DMS153 (cell line): Measurements from ENCODE around the gene ZNF609.

ENCODE experiments used
- DNase-seq: peaks from one replicate; lab custom pipeline; 2025; lab: John Stamatoyannopoulos, UW

ZNF609 gene

DNA sequence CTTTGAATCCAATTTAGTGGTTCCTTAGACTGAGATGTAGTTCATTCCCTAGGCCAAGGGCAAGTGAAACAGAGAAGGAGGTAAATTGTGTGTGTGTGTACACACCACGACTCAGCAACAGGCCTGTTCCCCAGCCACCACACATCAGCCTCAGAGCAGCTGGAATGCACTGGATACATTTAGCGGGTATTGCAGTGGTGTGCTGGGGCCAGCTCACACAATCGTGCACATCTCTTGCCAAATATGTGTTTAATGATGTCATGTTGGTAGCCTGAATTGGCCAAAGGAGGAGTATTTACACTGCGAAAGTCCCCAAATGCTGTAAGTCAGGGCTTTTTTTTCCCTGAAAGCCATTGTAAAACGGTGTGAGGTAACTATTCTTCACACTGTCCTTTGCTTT, 232.8 kb downstream of the ZNF609 start:
- DNase-seq = no peak

- no peak for DNase-seq
These were observed 234.4 kb downstream of the ZNF609 start for GRCh38 chr15:64694816-64695215.

- DNase-seq = no peak
These were observed 235.2 kb downstream of the ZNF609 start for GRCh38 chr15:64695561-64695992.

- no peak for DNase-seq
These were observed 236.1 kb downstream of the ZNF609 start for GRCh38 chr15:64696481-64696880.

DNA sequence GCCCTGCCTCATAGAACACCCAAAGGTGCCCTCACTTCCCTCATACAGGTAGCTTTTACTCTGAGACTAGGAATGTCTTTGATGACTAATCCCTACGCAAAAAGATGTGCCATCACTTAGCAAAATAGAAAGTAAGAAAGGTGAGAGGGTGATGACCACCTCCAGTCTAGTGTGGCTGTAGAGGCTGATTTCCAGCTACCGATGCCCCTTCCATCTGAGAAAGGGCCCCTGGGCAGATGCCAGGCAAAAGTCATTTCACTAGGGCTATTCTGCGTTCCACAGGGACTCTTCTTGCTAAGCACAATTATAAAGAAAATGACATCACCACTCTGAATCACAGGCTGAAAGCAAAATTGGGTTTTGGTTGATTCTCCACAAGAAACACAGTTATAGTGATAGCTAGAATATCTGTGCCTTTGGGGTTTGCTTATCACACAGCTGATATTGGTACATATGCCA, 237.6 kb downstream of the ZNF609 start:
- DNase-seq = no peak

DNA sequence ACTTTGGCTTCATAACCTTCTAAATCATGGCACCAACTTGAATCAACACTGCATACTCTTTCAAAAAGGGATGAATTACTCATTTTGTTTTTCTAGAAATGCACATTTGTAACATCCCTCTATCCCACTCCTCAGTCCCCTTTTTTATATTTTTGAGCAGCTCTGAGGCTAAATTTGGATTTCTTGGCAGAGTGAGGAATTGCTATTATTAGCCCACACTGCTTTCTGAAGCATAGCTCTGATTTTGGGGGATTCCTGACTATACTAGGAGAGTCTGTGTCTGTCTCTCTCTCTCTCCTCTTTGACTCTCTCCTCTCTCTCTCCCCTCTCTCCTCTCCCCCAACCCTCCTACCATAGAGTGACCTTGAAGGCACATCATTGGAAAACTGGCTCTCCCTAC, 238.4 kb downstream of the ZNF609 start:
- no peak for DNase-seq

DNA sequence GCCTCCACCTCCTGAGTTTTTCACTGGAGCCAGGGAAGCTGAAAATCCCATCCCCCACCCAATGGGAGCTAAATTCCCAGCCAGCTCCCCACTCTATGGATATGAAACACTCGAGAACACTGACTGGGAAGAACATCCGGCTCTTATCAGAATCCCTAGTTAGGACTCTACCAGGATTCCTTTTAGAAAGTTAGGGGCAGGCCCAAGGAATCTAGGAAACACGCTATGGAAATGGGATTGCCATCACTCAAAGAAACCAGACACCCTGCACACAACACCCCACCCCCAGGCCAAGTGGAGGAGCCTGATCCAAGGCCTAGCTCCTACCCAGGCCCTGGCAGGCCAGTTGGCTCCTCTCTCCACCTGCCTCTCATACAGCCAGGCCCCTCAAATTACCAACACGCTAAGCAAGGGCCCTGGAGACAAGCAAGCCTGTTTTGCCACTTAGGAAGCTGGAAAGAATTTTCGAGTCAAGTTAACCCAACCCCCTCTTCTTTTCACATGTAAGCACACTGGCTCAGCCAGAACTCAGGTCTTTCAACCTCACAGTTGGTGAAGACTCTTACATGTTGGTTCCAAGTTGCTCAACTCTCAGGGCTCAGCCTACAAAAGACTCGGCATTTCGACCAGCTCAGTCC, 239.5 kb downstream of the ZNF609 start:
- no peak for DNase-seq

DNA sequence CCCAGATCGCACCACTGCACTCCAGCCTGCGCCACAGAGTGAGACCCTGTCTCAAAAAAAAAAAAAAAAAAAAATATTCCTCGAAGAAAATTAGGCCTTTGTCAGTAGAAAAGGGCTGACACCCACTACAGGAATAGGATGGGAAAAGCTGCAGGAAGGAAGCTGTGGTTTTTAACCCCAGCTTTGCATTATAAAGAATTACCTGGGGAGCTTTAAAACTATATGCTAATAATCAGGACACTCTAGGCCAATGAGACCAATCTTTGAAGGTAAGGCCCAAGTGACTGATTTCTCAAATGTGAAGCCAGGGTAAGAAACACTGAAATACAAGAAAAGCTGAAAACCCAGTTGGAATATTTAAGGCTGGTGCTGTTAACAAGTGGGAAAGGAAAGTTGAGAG, 240.7 kb downstream of the ZNF609 start:
- no peak for DNase-seq

DNA sequence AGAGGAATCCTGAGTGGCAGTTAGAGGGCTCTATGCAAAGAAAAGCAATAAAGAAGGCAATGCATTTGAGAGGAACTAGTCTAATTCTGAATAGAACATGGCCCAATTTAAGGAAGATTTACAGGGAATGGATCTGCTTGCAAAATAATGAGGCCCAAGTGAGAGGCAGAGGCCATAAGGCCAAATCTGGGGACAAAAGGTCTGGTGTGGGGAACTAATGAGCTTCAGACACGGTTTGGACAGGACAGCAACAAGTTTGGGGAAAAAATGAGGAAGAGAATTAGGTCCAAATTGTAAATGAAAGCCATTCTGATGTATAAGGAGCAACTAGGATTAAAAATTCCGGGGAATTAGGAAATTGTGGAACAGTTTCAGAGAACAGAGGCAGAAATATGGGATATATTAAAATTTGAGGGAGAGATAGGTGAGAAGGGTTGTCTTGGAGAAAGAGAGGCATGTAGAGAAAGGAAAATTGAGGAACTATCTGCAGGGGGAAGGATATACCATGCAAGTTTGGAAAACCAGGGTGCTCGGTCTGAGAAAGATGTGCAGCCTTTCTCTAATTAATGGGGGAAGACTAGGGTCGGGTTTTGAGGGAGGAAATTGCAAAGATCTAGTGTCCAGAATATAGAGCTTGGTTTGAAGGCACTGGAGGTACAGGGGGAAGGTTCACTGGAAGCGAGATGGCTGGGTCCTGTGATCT, 241.3 kb downstream of the ZNF609 start:
- no peak for DNase-seq

DNA sequence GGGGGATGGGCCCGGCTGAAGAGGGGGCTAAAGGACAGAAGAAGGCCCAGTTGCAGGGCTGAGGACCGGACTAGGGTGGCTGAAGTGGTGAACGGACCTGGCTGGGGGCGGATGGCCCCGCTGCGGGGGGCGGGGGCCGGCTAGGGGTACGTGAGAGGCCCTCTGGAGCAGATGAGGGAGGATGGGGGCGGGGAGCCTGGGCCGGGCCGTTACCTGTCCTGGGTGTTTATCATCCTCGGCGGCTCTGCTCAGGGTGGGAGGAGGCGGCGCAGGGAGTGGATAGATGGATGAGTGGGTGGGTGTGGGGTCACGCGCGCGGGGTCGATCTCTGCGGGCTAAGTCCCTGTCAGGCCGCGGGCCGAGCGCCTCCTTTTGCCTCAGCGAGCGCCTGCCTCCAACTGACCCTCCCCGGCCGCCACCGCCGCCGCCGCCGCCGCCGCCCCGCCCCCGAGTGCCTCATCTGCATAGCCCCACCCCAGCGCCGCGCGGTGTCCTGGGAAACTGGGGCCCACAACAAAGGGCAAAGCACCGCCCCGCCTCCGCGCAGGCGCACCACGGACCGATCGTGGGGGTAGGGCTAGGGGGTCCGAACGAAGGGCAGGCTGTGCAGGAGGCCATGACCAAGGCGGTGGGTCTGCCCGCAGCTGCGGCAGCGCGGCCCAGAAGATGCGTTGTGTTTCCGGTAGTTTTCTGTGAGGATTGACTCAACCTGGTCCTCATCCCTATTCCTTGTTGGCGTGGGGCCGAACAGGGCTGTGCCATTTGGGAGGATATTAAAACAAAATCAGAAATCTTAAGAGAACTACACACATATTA, 242.6 kb downstream of the ZNF609 start:
- DNase-seq = peak; percentile 46

DNA sequence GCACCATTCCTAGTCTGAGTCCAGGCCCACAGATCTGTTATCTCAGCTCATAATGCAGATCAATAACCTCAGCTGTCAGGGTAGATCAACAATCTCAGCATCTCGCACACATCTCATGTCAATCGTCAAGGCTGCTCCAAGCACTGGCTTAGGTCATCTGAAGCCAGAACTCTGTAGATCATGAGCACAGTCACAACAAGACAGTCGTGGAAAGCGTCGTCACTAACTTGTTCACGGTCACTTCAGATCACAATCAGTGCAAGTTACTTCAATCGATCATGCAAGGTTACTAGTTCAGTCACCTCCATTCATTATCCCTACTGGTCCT, 243.2 kb downstream of the ZNF609 start:
- no peak for DNase-seq

DNA sequence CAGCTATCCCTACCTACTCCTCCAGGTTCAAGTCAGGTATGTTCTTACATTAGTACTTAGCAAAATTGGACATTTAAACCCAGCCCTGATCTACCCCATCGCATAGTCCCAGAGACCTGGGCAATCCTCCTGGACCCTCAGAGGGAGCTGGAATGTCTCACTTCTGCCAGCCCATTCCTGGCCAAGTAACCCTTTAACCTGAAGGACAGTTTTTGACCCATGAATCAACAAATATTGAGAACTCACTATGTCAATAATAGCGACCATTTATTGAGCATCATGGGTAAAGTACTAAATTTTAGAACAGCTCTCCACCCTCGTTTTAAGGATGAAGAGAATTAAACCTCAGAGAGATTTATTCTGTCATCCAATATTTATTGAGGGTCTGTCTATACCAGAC, 244.6 kb downstream of the ZNF609 start:
- DNase-seq = no peak

GRCh38 chr15:64706011-64706911, 245.9 kb downstream of the ZNF609 start:
- no peak for DNase-seq

DNA sequence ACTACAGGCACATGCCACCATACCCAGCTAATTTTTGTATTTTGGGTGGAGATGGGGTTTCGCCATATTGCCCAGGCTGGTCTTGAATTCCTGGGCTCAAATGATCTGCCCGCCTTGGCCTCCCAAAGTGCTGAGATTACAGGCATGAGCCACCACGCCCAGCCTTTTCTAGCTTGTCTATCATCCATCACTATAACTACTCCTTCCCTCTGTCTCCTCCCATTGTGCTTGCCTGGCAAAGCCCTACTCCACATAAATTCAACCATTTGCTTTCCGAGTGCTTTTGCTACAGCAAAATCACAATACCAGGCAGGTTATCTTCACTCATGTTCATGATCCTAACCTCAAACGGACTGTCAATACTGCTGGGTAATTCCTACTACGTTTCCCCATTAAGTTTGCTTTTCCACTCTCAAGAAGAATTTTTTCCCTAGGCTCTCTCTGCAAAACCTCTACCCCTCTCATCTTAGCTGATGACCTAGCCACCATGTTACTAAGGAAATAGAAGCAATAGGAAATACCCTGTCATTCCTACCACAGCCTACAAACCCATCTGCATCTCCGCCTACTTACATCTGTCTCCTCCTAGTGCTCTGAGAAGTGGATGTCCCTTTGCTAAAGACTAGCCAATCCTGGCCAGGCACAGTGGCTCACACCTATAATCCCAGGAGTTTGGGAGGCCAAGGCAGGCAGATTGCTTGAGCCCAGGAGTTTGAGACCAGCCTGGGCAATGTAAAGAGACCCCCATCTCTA, 250.5 kb downstream of the ZNF609 start:
- no peak for DNase-seq

GRCh38 chr15:64712353-64712752, 252.0 kb downstream of the ZNF609 start:
- no peak for DNase-seq

- DNase-seq = no peak
These were observed 253.2 kb downstream of the ZNF609 start for GRCh38 chr15:64713592-64713991.

DNA sequence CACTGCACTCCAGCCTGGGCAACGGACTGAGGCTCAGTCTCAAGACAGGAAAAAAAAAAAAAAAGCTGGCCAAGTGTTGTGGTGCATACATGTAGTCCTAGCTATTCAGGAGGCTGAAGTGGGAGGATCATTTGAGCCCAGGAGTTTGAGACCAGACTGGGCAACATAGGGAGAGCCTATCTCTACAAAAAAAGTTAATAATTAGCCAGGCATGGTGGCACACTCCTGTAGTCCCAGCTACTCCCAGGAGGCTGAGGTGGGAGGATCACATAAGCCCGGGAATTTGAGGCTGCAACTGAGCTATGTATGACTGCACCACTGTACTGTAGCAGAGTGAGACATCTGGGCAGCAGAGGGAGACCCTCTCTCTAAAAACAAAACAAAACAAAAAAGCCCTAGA, 256.1 kb downstream of the ZNF609 start:
- DNase-seq = no peak

DNA sequence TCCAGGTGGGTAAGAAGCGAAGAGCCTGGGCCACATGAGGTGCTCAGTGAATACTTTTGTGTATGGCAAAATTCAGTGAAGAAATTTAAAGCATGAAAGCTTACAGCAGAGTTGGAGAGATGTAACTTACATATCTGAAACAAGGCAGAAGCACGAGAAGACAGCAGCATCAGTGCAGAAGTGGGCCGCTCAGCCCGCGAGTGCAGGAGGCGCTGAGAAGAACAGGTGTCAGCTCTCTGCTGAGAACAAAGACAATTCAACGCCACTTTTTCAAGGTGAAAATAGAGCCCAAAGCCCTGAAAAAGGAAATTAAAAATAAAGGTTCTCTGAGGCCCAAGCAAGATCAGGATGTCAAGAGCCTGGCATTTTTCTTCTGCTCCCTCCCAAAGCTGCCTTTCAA, 256.8 kb downstream of the ZNF609 start:
- DNase-seq = no peak

DNA sequence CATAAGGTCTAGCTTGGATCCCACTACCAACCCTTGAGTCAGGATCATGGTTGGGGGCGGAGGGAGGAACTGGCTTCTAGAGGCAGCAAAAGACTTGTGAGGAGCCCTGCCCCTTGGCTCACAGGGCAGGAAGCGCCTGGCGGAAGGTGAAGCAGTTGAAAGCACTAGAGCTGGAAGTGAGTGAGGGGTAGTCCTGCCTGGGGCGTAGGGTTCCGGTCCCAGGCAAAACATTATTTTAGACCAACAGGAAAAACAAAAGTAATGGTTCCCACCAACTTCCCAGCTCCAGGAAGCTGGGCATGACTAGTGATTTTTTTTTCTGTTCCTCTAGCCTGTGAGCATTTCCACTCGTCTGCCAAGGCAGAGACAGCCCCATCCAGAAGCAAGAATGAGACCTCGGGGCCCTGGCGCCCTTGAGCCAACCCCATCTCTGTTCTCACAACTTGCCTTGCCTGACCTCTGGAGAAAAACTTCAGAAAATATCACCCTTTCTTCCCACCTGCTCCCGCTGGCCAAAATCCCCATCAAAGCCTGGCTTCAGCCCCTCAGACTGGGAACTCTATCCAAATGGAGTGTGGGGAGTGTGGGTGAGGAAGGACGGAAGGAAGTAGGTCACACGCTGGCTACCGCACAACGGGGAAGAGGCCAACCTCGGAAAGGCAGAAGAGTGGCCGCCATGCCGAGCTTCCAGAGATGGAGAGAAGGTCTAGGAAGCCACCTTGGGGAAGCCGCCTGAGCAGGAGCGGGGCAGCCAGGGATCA, 257.5 kb downstream of the ZNF609 start:
- no peak for DNase-seq

DNA sequence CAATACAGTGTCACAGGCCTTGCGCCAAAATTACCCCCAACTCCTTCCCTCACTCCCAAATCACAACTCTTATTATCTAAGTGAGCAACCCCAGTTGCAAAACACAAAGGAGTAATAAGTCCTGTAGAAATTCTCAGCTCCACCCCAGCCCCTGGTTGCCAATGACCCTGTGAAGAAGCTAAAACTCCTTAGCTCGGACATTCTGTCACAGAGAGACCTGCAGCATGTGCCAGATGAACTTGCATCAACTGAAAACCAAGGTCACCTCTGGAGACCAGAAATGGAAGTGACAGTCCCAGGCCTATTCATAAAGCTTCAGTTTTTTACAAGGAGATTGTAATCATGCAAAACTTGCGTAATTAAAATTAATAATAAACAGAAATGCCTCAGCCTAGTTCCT, 259.8 kb downstream of the ZNF609 start:
- DNase-seq = no peak

DNA sequence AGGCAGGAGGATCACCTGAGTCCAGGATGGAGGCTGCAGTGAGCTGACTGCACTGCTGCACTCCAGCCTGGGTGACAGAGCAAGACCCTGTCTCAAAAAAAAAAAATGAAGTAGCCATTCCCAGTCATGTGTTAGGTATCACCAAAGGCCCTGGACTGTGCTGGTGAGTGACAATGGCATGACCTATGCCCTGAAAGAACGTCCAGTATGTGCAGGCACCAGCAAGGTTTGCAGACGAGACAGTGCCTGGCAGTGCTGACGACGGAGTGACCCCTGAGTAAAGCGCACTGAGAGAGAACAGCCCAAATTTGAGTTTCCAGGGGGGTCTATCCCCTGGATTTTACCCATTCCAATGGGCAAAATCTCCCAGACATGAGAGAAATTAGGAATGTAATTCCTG, 269.8 kb downstream of the ZNF609 start:
- no peak for DNase-seq
